HG03064 (cell line): Measurements from ENCODE around the gene BOLA3.
"Not testable (repeated sequence)": the region's sequence is repeated elsewhere in the genome, so short reads cannot be mapped to it uniquely, and the experiment has no call there.

Experiments
- ATAC-seq: cut with Tn5 transposase; IDR thresholded peaks from one replicate; pipeline ENCODE4 v1.9.1; 2021; ENCODE audit warnings: low read depth; ENCODE audit not compliant: unreplicated experiment

Gene BOLA3

DNA sequence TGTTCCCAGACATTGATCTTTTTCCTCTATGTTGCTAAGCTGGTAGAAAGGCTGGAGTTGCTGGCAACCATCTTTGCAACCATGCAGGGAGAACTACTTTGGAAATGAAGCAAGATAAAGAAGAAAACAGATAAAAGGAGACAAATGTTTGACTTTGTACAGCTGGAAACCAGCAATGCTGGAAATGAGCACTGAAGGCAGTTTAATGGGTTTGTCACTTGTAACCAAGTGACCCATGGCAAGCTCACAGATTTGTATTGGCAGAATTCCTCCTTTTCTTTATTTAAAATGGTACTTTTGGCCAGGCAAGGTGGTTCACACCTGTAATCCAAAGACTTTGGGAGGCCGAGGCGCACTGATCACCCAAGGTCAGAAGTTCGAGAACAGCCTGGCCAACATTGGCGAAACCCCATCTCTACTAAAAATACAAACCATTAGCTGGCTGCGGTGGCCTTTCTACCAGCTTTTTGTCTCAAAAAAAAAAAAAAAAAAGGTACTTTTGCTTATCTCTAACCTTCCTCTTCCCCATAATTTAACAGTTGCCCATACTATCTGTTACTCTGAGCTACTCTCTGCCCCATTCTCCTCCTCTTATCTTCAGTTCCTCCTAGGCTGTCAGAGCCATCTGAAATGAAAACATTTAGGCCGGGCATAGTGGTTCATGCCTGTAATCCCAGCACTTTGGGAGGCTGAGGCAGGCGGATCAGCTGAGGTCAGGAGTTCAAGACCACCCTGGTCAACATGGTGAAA lies 2.0 kb upstream of the BOLA3 start:
- no peak for ATAC-seq

- ATAC-seq = no peak
These were observed 1.5 kb upstream of the BOLA3 start for GRCh38 chr2:74149247-74149525.

DNA sequence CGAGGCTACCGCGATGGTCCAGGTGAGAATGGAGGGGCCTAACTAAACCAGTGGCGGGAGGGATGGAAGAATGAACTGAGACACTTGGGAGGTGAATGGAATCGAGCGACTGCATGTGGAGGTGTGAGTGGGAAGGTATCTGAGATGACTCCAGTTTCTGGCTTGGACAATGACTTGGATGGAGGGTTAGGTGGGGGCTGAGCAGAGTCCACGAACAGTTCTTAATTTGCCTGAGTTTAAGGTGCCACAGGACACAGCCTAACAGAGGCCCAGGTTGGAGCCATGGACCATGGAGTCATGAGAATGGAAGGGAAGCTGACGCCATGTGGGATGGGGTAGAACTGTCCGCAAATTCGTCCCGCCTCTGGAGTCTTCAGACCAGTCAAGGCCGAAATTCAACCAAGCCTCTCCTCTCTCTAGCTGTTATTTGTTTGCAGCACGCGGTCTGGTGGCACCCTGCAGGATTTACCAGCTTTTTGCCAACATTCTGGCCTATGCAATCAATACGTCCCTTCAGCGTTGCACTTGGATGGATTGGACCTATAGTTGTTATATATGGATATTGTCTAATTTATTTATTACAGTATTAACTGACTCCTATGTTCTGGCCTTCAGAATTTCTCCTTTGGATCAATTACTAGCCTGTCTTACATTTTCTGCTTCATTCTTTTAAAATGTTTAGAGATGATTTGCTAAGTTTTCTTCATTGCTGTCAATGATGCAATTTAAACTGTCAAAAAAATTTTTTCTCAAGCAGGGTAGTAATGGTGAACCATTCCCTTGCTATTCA lies 940 bp upstream of the BOLA3 start:
- no peak for ATAC-seq

DNA sequence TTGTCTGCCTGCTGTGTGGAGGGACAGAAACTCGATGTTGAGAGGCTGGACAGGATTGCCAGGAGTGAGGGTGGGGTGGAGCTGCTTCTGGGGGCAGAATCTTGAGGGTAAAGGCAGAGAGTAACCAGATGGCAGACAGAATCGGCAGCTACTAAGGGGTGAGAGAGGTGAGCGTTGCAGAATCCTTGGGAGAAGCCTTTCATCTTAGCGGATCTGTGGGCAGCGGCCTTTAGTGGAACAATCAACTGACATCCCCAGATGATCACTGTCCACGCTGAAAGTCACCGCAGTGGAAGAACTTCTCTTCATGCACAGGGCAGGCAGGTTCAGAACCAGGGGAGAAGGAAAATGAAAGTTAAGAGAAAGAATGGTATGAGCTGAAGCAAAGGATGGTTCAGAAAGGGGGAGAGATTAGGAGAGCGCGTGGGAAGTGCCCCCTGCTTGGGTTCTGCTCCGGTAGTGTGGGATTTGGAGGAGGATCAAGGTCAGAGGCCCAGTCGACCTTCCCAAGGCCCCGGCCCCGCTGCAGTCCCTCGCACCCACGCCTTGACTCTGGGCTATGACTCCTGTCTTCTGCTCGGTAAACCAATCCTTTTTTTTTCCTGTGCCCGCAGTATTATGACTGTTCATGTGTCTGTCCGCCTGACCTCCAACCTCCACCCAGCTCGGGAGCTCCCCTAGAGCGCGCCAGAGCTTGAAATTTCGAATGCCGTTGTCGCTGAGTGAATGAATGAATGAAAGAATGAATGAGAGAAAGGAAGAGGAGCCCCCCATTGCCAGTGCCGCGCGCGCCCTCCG lies 584 bp downstream of the BOLA3 start:
- ATAC-seq = peak; percentile 30

GRCh38 chr2:74142340-74142739 lies 5.4 kb downstream of the BOLA3 start:
- no peak for ATAC-seq

GRCh38 chr2:74138600-74139323 lies 8.9 kb downstream of the BOLA3 start:
- ATAC-seq = no peak

GRCh38 chr2:74137651-74138599 lies 9.8 kb downstream of the BOLA3 start:
- ATAC-seq = no peak

DNA sequence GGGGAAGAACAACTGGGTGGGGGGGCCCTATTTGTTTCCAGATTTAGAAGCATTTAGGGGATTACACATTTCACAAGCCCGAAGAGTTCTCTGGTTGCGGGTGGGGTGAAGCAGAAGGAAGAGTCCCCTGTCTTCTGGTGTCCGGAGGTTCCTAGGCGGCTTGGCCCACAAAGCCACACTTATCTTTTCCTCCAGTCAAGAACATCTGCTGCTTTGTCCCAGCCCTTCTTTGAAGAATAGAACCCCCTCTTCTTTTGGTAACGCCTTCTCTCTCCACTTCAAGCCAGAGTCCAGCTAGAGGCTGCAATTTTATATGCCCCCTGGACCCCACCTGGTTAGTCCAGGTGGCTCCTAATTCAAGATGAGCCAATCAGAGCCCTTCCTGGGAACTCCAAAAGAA lies 15.8 kb downstream of the BOLA3 start:
- no peak for ATAC-seq

GRCh38 chr2:74130211-74130995 lies 17.3 kb downstream of the BOLA3 start:
- no peak for ATAC-seq

DNA sequence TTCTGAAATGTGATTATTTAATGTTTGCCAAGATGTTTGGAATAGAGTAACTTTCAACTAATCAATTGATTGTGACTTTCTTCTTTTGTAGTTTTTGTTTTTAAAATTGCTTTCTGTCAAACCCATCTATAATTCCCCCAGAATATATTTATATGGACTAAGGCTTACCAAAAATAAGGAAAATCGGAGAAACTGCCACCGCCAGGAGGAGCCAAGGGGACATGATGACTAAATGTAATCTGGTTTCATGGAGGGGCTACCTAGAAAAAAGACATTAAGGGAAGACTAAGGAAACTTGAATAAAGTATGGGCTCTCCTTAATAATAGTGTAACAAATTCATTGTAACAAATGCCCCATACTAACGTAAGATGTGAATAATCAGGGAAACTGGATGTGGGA lies 19.5 kb downstream of the BOLA3 start:
- no peak for ATAC-seq

GRCh38 chr2:74123955-74124354 lies 23.8 kb downstream of the BOLA3 start:
- not testable (repeated sequence) for ATAC-seq

DNA sequence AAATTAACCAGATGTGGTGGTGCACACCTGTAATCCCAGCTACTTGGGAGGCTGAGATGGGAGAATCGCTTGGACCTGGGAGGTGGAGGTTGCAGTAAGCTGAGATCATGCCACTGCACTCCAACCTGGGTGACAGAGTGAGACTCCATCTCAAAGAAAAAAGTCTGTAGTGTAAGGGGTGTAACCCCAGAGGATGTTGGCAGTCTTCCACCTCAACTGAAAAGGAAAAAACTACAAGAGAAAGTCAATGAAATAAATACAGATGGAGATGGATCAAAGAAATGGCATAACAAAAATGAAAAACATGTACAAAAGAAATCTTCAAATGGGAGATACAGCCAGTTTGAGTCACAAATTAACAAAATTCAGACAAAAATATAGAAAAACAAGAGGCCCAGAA lies 25.9 kb downstream of the BOLA3 start:
- not testable (repeated sequence) for ATAC-seq

- ATAC-seq = peak; percentile 93
These were observed 27.5 kb downstream of the BOLA3 start for GRCh38 chr2:74119912-74120825.

- no peak for ATAC-seq
These were observed 28.4 kb downstream of the BOLA3 start for GRCh38 chr2:74119339-74119738.

DNA sequence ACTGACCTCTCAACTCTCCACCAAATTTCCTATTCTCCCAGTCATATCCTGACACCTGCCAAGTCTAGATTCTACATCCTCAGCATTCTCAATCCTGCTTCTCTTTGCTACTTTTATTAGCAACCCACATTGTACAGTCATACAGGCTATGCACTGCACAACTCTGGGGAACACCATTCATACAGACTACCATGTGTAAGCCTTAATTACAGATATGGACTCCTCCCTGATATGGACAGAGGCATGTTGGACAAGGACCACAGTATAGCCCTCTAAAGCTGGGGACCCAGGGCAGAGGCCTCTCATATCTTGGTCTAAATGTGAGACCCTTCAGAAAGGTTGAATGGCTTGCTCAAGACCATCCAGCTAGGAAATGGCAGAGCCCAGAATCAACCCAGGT lies 36.3 kb downstream of the BOLA3 start:
- ATAC-seq = no peak

DNA sequence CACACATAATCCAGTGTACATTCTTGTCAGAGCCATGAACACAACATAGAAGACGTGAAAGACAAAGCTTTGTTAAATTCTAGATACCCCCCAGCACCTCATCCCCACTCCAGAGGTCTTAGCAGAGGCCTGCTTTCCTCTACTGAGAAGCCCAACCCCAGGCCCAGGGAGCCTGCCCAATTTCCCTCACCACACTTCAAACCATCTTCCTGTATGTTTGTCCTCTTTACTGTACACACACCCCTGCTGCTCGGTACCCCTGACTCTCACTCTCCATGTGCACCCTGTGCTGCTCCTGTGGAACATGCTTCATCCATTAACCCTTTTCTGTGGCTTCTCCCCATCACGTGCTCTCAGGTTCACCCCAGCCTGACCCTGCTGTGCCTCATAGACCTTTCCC lies 37.2 kb downstream of the BOLA3 start:
- ATAC-seq = no peak

- no peak for ATAC-seq
These were observed 38.2 kb downstream of the BOLA3 start for GRCh38 chr2:74109551-74109950.

- ATAC-seq = no peak
These were observed 40.6 kb downstream of the BOLA3 start for GRCh38 chr2:74107071-74107470.
